ENCODE measurements around the gene TMEM272. TPM values are rescaled to one million over a fixed set of nuclear protein-coding genes. Genes with fewer than 3 reads are reported as not detected.

Gene TMEM272
- total RNA-seq, 1 experiment from 2014 or later: not detected

GRCh38 chr13:51870616-51871015 is 25.6 kb upstream of the TMEM272 start:
- Mint-ChIP-seq H3K4me1 (ENCODE audit: low read depth, unreplicated experiment) (no peaks in the 10 kb centered on the region), H3K9me3 (ENCODE audit: low read depth, unreplicated experiment) (no peaks in the 10 kb centered on the region), H3K27ac (ENCODE audit: unreplicated experiment) (no peak overlapping the region), H3K27me3 (ENCODE audit: unreplicated experiment) (peaks cover 19% of the 10 kb centered on the region), H3K36me3 (ENCODE audit: insufficient read depth, unreplicated experiment) (no peaks in the 10 kb centered on the region), H3K4me3 (ENCODE audit: low read depth, unreplicated experiment) (no peak overlapping the region)
- BruUV-seq (replicated peaks): no TSS peak
- TF ChIP-seq CTCF (IDR thresholded peaks at IDR 0.05; ENCODE audit: unreplicated experiment): no peak
- intact Hi-C loops (cut with micrococcal nuclease; ENCODE audit: unreplicated experiment): no loop called here
- no peak for DNase-seq
- CTCF ChIA-PET: no interaction called here

GRCh38 chr13:51869916-51870315 is 24.9 kb upstream of the TMEM272 start:
- H3K9me3 Mint-ChIP-seq (ENCODE audit: low read depth, unreplicated experiment): no peaks in the 10 kb centered on the region
- BruUV-seq (replicated peaks): no TSS peak
- DNase-seq: no peak
- TF ChIP-seq CTCF (IDR thresholded peaks at IDR 0.05; ENCODE audit: unreplicated experiment): no peak
- no peaks in the 10 kb centered on the region for H3K4me1 Mint-ChIP-seq (ENCODE audit: low read depth, unreplicated experiment)
- H3K27me3 Mint-ChIP-seq (ENCODE audit: unreplicated experiment): peaks cover 20% of the 10 kb centered on the region
- no peak overlapping the region for H3K27ac Mint-ChIP-seq (ENCODE audit: unreplicated experiment)
- no peak overlapping the region for H3K4me3 Mint-ChIP-seq (ENCODE audit: low read depth, unreplicated experiment)
- CTCF ChIA-PET: no interaction called here
- no peaks in the 10 kb centered on the region for H3K36me3 Mint-ChIP-seq (ENCODE audit: insufficient read depth, unreplicated experiment)
- intact Hi-C loops (cut with micrococcal nuclease; ENCODE audit: unreplicated experiment): no loop called here

- BruUV-seq (replicated peaks): no TSS peak
- no peak for DNase-seq
- H3K36me3 Mint-ChIP-seq (ENCODE audit: insufficient read depth, unreplicated experiment): no peaks in the 10 kb centered on the region
- H3K4me1 Mint-ChIP-seq (ENCODE audit: low read depth, unreplicated experiment): no peaks in the 10 kb centered on the region
- intact Hi-C loops (cut with micrococcal nuclease; ENCODE audit: unreplicated experiment): no loop called here
- H3K9me3 Mint-ChIP-seq (ENCODE audit: low read depth, unreplicated experiment): no peaks in the 10 kb centered on the region
- H3K27ac Mint-ChIP-seq (ENCODE audit: unreplicated experiment): no peak overlapping the region
- CTCF ChIA-PET: no interaction called here
- H3K27me3 Mint-ChIP-seq (ENCODE audit: unreplicated experiment): peaks cover 39% of the 10 kb centered on the region
- no peak overlapping the region for H3K4me3 Mint-ChIP-seq (ENCODE audit: low read depth, unreplicated experiment)
- TF ChIP-seq CTCF (IDR thresholded peaks at IDR 0.05; ENCODE audit: unreplicated experiment): no peak
Measured at GRCh38 chr13:51867062-51867461, 22.1 kb upstream of the TMEM272 start.

- peaks cover 37% of the 10 kb centered on the region for H3K27me3 Mint-ChIP-seq (ENCODE audit: unreplicated experiment)
- no peak for DNase-seq
- no peak for TF ChIP-seq CTCF (IDR thresholded peaks at IDR 0.05; ENCODE audit: unreplicated experiment)
- H3K4me3 Mint-ChIP-seq (ENCODE audit: low read depth, unreplicated experiment): no peak overlapping the region
- intact Hi-C loops (cut with micrococcal nuclease; ENCODE audit: unreplicated experiment): no loop called here
- CTCF ChIA-PET: no interaction called here
- no peaks in the 10 kb centered on the region for H3K36me3 Mint-ChIP-seq (ENCODE audit: insufficient read depth, unreplicated experiment)
- H3K4me1 Mint-ChIP-seq (ENCODE audit: low read depth, unreplicated experiment): no peaks in the 10 kb centered on the region
- no peak overlapping the region for H3K27ac Mint-ChIP-seq (ENCODE audit: unreplicated experiment)
- H3K9me3 Mint-ChIP-seq (ENCODE audit: low read depth, unreplicated experiment): no peaks in the 10 kb centered on the region
- no TSS peak for BruUV-seq (replicated peaks)
Measured at GRCh38 chr13:51865838-51866237, 20.9 kb upstream of the TMEM272 start.

- no peak for DNase-seq
- BruUV-seq (replicated peaks): no TSS peak
- H3K36me3 Mint-ChIP-seq (ENCODE audit: insufficient read depth, unreplicated experiment): no peaks in the 10 kb centered on the region
- no peak for TF ChIP-seq CTCF (IDR thresholded peaks at IDR 0.05; ENCODE audit: unreplicated experiment)
- H3K9me3 Mint-ChIP-seq (ENCODE audit: low read depth, unreplicated experiment): no peaks in the 10 kb centered on the region
- H3K27me3 Mint-ChIP-seq (ENCODE audit: unreplicated experiment): peaks cover 37% of the 10 kb centered on the region
- peaks cover 15% of the 10 kb centered on the region for H3K4me1 Mint-ChIP-seq (ENCODE audit: low read depth, unreplicated experiment)
- CTCF ChIA-PET: no interaction called here
- H3K4me3 Mint-ChIP-seq (ENCODE audit: low read depth, unreplicated experiment): no peak overlapping the region
- no peak overlapping the region for H3K27ac Mint-ChIP-seq (ENCODE audit: unreplicated experiment)
- intact Hi-C loops (cut with micrococcal nuclease; ENCODE audit: unreplicated experiment): no loop called here
Measured at GRCh38 chr13:51862957-51863356, 18.0 kb upstream of the TMEM272 start.
